Thyroid gland (tissue), 4 donors: Measurements from ENCODE around the gene SLAMF8. TPM values are rescaled to one million over a fixed set of nuclear protein-coding genes. Genes with fewer than 3 reads are reported as not detected.

Experiments
- DNase-seq, 2 donors: peaks; one replicate each; pipeline ENCODE4 v3.0.0-alpha.2; 2019
- H3K27ac ChIP-seq, 3 donors: fragments of 200-600 bp; sonication (generic); 1 replicate in 2 of 3; 2 replicates in 1 of 3; pipeline ENCODE4 v1.5.1; 2016 to 2019; ENCODE audit warnings: mild to moderate bottlenecking in 1 of 3, moderate library complexity in 1 of 3
- H3K27me3 ChIP-seq: fragments of 200-600 bp; sonication (generic); one replicate; pipeline ENCODE4 v1.5.1; 2019
- H3K36me3 ChIP-seq, 2 donors: fragments of 200-600 bp; sonication (generic); one replicate each; pipeline ENCODE4 v1.5.1; 2016 to 2019
- H3K4me1 ChIP-seq, 2 donors: fragments of 200-600 bp; sonication (generic); one replicate each; pipeline ENCODE4 v1.5.1; 2017 to 2019
- H3K4me3 ChIP-seq, 3 donors: fragments of 200-600 bp; sonication (generic); replicated peaks in 1 of 3; 1 replicate in 2 of 3; 2 replicates in 1 of 3; pipeline ENCODE4 v1.5.1; 2016; ENCODE audit warnings: mild to moderate bottlenecking in 1 of 3
- H3K9me3 ChIP-seq: fragments of 200-600 bp; sonication (generic); one replicate; pipeline ENCODE4 v1.5.1; 2017
- CTCF ChIP-seq, 6 experiments: fragments of 200-600 bp in 3 of 6; fragments of 450-650 bp in 3 of 6; sonication (generic) in 3 of 6; IDR thresholded peaks; one replicate each; pipeline ENCODE4 v1.5.1; 2016 to 2019; ENCODE audit warnings: antibody characterized with exemption in 6 of 6, mild to moderate bottlenecking in 2 of 6, inconsistent platforms in 1 of 6, moderate library complexity in 1 of 6
- POLR2A ChIP-seq, 2 donors: fragments of 450-650 bp; IDR thresholded peaks; one replicate each; pipeline ENCODE4 v1.6.1; 2017; ENCODE audit warnings: antibody characterized with exemption in 2 of 2, mild to moderate bottlenecking in 2 of 2, moderate library complexity in 1 of 2
- WGBS, 2 donors: methylation state at CpG; one replicate each; pipeline ENCODE4 v1.1.5; 2017; 5-methylcytosine and 5-hydroxymethylcytosine counted together
- intact Hi-C: fragments of 100-400 bp; cut with DNase I; formaldehyde crosslinking; loops from one replicate; pipeline ENCODE4 v1.15.1; 2023
- total RNA-seq, 4 donors: library from RNA; depleted of rRNA; stranded (reverse); fragments of >200 nt; gene quantifications; one replicate each; pipeline ENCODE4 v1.2.3, GENCODE V29; 2016

The SLAMF8 gene
- total RNA-seq, 4 donors from 2014 or later = 1.6 to 6.3 (median 2.1) TPM

GRCh38 chr1:159864262-159864661, 37.6 kb downstream of the SLAMF8 start:
- H3K27ac ChIP-seq = no peak overlapping the region
- TF ChIP-seq CTCF (IDR thresholded peaks at IDR 0.05) (no peak), POLR2A (IDR thresholded peaks at IDR 0.05) (no peak)

DNA sequence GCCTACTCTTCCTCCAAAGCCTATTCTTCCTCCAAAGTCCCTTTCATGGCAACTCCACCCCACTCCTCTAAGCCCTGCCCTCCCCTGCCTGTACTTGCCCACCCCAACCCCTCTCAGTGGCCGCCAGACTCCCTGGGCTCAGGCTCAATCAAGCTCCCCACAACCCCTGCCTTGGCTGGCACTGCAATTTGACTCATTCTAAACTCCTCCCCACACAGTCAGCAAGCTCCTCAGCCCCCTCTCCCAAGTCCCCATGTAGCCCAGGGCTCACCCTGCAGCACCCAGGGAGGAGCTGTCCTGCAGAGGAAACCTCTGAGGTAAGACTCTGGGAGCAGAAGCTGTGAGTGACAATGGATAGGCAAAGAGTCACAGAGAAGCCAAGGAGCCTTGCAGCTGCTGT, 39.4 kb downstream of the SLAMF8 start:
- peaks cover 13 to 34% of the 10 kb centered on the region in 2 donors for H3K4me1 ChIP-seq
- H3K27me3 ChIP-seq = no peaks in the 10 kb centered on the region
- no peaks in the 10 kb centered on the region for H3K36me3 ChIP-seq
- WGBS, 2 donors = 73 to 88% methylated on average over 1 of the region's 1 CpG
- TF ChIP-seq POLR2A (IDR thresholded peaks at IDR 0.05) (no peak), CTCF (IDR thresholded peaks at IDR 0.05) (no peak)
- no peak overlapping the region for H3K27ac ChIP-seq
- H3K9me3 ChIP-seq = no peaks in the 10 kb centered on the region
- no peak overlapping the region for H3K4me3 ChIP-seq
- intact Hi-C loops = no loop called here
- no peak for DNase-seq

More at GRCh38 chr1:159864262-159864661, 37.6 kb downstream of the SLAMF8 start:
- Histone ChIP-seq H3K4me3 (no peak overlapping the region), H3K4me1 (peaks cover 13 to 22% of the 10 kb centered on the region in 2 donors), H3K36me3 (no peaks in the 10 kb centered on the region), H3K9me3 (no peaks in the 10 kb centered on the region), H3K27me3 (no peaks in the 10 kb centered on the region)
- 89 to 91% methylated on average over 2 of the region's 2 CpGs for WGBS, 2 donors
- intact Hi-C loops = no loop called here
- DNase-seq = no peak

DNA sequence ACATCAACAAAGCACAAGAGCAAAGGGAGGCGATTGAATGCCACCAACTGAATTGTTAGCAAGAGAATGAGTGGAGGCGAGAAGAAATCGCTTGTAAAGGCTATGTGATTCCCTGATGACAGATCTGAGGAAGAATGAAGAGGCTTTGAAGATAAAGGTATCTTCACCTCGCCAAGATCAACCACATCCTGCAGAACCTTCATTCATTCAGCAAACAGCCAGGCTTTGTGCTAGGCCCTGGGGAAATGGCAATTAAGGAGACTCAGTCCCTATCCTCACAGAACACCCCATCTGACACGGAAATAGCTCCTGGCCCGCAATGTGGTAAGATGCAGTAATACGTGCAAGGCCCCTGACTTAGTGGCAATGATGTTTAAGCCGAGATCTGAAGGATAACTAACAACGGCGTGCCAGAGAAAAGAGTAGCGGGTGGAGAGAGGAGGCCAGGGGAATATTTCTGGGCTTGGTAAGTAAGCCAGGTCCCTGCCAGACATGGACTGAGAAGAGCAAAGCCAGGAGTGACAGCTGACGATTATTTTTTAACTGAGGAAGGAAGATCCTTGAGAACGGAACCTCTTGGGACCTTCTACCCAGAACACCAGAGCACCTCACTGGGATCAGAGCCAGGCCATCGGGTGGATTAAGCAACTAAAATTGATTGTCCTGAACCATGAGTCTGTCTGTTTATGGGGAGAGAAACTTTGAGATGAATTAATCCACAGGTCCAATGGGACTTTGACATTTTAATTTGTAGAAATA, 40.4 kb downstream of the SLAMF8 start:
- no peak for TF ChIP-seq CTCF (IDR thresholded peaks at IDR 0.05)
- no peak for TF ChIP-seq POLR2A (IDR thresholded peaks at IDR 0.05)
- Histone ChIP-seq H3K27ac (peak overlapping the region; percentile 4 to 63 (median 47)), H3K9me3 (no peaks in the 10 kb centered on the region), H3K4me3 (no peak overlapping the region), H3K4me1 (peaks cover 13 to 34% of the 10 kb centered on the region in 2 donors), H3K27me3 (no peaks in the 10 kb centered on the region), H3K36me3 (no peaks in the 10 kb centered on the region)
- intact Hi-C loops = no loop called here
- WGBS, 2 donors = 74 to 75% methylated on average over 14 of the region's 14 CpGs
- DNase-seq = peak in 1 of 2 donors; percentile 54

GRCh38 chr1:159867664-159868026, 41.0 kb downstream of the SLAMF8 start:
- intact Hi-C loops = no loop called here
- TF ChIP-seq POLR2A (IDR thresholded peaks at IDR 0.05) (peak in 1 of 2 donors; percentile 53), CTCF (IDR thresholded peaks at IDR 0.05) (no peak)
- Histone ChIP-seq H3K27ac (peak overlapping the region; percentile 47 to 65 (median 63)), H3K36me3 (no peaks in the 10 kb centered on the region), H3K9me3 (no peaks in the 10 kb centered on the region), H3K27me3 (no peaks in the 10 kb centered on the region), H3K4me3 (no peak overlapping the region), H3K4me1 (peaks cover 13 to 34% of the 10 kb centered on the region in 2 donors)
- WGBS, 2 donors = 13 to 17% methylated on average over 9 of the region's 9 CpGs
- DNase-seq = peak; percentile 90 to 91

DNA sequence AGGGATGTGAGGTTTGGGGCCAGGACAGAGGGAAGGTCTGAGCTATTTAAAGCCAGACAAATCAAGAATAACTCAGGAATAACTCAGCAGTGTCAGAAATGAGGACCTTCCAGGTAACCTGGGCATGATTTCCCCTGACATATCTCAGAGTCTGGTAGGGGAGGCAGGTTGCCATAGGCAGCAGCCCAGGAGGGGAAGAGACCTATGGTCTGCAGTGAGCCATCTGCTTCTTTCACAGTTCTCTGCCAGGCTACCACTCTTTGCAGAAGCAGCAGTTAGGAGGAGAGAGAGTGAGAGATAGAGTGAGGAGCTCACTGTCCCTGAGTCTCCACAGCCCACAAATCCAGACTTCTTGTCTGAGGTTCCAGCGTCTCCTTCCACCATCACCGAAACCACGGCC, 42.1 kb downstream of the SLAMF8 start:
- Histone ChIP-seq H3K36me3 (no peaks in the 10 kb centered on the region), H3K4me1 (peaks cover 13 to 34% of the 10 kb centered on the region in 2 donors), H3K4me3 (no peak overlapping the region), H3K9me3 (no peaks in the 10 kb centered on the region), H3K27ac (peak overlapping the region in 1 of 3 donors; percentile 47), H3K27me3 (no peaks in the 10 kb centered on the region)
- intact Hi-C loops = no loop called here
- TF ChIP-seq CTCF (IDR thresholded peaks at IDR 0.05) = no peak
- WGBS, 2 donors = 82 to 86% methylated on average over 3 of the region's 3 CpGs
- DNase-seq = no peak
